GM12892 (cell line): Measurements from ENCODE around the gene DUOXA2.
A peak's percentile ranks its signal among the peaks of the same experiment; 100 is the strongest.

Experiments
- DNase-seq: peaks from one replicate; pipeline ENCODE4 v3.0.0; 2011; ENCODE audit not compliant: insufficient read length
- FAIRE-seq: peaks from 2 replicates; lab custom pipeline; 2011; peaks lifted over from hg19 to GRCh38; lab: Jason Lieb, UNC
- POLR2A ChIP-seq: IDR thresholded peaks from 2 replicates; pipeline ENCODE4 v1.6.1; 2011; ENCODE audit warnings: low read depth, low read length, control low read depth
- POLR2AphosphoS5 ChIP-seq: IDR thresholded peaks from 2 replicates; pipeline ENCODE4 v1.6.1; 2011; ENCODE audit warnings: low read depth, low read length, control low read depth
- TAF1 ChIP-seq: IDR thresholded peaks from 2 replicates; pipeline ENCODE4 v1.6.1; 2011; ENCODE audit warnings: low read depth, mild to moderate bottlenecking, control low read depth, low read length, borderline replicate concordance

DUOXA2 gene

DNA sequence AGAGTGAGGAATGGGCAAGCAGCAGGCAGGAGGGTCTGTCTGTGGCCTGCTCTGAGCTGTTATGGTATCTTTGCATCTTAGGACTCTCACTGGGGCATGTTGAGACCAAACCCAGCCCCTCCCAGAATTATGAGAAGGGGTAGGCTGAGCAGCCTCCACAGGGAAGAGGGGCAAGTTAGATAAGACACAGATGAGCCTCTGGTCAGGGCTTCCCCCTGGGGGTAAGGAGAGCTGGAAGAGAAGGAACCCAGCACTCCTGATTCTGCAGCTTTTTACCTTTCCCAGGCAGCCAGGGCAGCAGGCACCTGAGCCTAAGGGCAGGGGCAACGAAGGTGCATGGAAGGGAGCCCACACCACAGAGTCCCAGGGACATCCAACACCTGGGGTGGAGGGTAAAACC, 34.9 kb downstream of the DUOXA2 start:
- no peak for FAIRE-seq
- no peak for TF ChIP-seq POLR2AphosphoS5
- TF ChIP-seq TAF1, result no peak
- TF ChIP-seq POLR2A, result no peak
- DNase-seq, result no peak

DNA sequence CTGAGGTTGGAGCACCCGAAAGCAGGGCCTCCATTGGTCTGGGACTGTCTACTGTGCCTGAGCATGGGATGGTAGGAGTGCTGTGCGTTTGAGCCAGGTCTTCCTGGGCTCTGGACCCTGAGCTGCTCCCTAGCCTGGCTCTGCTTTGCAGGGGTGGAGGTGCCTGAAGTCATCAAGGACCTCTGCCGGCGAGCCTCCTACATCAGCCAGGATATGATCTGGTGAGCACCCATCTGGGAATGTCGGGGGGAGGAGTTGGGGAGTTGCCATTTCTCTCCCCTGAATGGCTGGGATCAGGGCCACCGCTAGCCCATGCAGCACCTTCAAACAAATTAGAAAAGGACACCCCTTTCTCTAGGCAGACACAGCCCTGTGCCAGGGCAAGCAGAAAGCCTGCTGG, 36.4 kb downstream of the DUOXA2 start:
- DNase-seq, result no peak
- FAIRE-seq, result no peak
- TF ChIP-seq POLR2AphosphoS5 (no peak), POLR2A (no peak), TAF1 (no peak)

DNA sequence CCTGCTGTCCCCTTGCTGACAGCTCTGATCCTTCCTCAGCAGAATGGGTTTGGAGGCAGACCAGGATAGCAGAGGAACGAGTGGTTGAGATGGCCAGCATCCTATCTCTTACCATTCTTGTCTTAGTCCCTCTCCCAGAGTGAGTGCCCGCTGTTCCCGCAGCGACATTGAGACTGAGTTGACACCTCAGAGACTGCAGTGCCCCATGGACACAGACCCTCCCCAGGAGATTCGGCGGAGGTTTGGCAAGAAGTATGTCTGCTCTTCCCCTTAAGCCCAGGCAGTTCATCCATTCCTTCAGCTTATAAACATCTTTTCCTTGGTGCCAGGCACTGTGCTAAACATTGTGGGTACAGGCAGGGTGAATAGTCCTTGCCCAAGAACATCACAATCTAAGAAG, 36.9 kb downstream of the DUOXA2 start:
- FAIRE-seq (no peak), DNase-seq (no peak)
- no peak for TF ChIP-seq POLR2AphosphoS5
- TF ChIP-seq TAF1, result no peak
- TF ChIP-seq POLR2A, result no peak

DNA sequence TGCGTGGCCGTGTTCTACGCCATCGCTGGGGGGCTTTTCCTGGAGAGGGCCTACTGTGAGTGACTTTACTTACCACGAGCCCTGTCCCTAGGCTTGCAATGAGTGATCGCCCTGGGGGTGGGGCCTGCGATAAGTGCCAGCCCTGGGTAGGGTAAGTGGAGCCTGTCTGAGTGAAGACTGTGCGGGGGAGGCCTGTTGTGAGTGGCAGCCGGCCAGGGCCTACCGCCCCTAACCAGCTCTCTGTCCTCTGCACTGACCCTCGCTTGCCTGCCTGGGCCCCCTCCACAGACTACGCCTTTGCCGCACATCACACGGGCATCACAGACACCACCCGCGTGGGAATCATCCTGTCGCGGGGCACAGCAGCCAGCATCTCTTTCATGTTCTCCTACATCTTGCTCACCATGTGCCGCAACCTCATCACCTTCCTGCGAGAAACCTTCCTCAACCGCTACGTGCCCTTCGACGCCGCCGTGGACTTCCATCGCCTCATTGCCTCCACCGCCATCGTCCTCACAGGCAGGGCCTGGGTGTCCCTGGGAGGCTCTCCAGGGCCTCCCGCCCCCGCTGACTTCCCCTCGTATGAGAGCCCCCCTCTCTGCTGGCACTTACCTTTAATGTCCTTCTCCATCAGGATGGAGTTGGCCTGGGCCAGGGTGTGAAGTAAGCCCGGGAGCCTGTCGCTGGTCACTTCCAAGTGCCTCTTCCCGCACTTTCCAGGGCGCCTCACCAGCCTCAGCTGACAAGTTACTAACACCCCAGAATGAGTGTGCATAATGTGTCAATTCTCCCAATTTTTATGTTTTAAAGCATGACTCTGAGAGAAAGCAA, 38.1 kb downstream of the DUOXA2 start:
- FAIRE-seq, result no peak
- TF ChIP-seq TAF1, result no peak
- no peak for TF ChIP-seq POLR2AphosphoS5
- no peak for TF ChIP-seq POLR2A
- DNase-seq, result no peak

DNA sequence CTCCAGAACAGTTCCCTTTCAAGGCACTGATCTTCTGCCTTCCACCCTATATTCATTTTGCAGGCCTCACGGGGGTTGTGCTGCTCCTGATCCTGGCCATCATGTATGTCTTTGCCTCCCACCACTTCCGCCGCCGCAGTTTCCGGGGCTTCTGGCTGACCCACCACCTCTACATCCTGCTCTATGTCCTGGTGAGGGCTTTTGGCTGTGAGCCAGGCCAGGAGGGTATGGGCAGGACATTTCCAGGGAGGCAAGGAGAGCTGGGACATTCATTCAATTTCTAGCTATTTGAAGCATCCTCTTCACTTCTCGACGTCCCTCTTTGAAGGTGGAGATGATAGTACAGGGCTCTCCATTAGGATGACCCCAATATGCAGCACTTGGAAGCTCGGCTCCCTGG, 41.6 kb downstream of the DUOXA2 start:
- no peak for TF ChIP-seq POLR2A
- no peak for TF ChIP-seq POLR2AphosphoS5
- TF ChIP-seq TAF1, result no peak
- FAIRE-seq, result no peak
- DNase-seq, result no peak

DNA sequence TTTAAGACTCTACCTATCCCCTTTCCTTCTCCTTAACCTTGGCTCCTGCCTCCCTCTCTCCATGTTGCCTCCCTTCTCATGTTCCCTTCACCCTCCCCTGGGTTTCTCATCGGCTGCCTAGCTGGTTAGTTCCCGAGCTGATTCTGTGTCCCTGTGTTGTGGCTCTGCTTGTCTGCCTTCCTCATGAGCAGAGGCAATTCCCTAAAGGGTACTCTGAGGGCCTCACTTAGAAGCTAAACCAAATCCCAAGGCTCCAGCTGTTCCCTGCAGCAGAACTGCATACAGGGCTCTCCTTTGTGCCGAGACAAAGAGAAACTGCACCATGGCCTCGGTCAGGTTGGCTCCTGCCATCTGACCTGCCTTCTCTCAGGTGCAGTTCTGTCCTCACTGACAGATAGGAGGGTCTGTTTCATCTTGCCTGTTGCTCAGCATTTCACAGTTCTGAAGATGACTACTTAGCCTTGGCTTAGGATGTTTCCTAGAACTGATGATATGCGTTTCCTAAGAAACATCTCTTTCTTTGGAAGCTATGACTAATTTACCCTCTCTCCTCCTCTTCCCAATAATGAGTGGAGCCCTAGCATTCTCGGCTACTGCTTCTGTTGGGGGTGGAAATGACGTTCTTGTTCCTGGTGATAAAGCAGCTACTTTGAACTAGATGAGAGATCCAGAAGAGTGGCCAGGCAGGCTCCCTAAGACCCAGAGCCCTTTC, 42.8 kb downstream of the DUOXA2 start:
- TF ChIP-seq POLR2A (no peak), POLR2AphosphoS5 (no peak), TAF1 (no peak)
- FAIRE-seq (no peak), DNase-seq (no peak)

DNA sequence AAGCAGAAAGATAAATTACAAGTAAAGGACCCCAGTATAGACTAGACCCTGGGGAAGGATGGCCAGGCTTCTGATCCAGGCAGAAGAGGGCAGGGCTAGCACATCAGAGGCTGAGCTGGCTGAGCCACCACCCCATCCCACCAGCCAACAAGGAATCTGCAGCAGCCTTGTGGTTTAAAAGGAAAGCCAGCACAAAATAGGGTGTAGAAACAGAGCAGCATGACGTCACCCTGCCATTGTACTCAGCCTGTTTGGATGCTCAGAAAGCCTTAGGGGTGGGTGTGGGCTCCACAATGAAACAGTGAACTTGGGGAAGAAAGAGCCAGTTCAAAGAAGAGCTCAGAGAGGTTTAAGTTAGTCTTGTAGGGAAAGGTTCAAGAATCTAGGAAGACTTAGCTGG, 43.8 kb downstream of the DUOXA2 start:
- FAIRE-seq (no peak), DNase-seq (no peak)
- TF ChIP-seq TAF1 (no peak), POLR2A (no peak), POLR2AphosphoS5 (no peak)

DNA sequence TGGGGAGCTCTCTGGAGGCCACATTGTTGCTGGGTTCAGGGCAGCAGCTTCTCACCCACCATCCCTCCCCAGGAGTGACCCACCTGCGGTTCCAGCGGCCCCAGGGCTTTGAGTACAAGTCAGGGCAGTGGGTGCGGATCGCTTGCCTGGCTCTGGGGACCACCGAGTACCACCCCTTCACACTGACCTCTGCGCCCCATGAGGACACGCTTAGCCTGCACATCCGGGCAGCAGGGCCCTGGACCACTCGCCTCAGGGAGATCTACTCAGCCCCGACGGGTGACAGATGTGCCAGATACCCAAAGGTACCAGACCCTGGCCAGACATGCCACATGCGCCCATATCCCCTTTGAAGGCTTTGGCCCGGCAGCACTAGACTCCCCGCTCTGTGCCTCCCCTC, 47.5 kb downstream of the DUOXA2 start:
- no peak for FAIRE-seq
- DNase-seq, result no peak
- no peak for TF ChIP-seq POLR2A
- no peak for TF ChIP-seq TAF1
- no peak for TF ChIP-seq POLR2AphosphoS5

DNA sequence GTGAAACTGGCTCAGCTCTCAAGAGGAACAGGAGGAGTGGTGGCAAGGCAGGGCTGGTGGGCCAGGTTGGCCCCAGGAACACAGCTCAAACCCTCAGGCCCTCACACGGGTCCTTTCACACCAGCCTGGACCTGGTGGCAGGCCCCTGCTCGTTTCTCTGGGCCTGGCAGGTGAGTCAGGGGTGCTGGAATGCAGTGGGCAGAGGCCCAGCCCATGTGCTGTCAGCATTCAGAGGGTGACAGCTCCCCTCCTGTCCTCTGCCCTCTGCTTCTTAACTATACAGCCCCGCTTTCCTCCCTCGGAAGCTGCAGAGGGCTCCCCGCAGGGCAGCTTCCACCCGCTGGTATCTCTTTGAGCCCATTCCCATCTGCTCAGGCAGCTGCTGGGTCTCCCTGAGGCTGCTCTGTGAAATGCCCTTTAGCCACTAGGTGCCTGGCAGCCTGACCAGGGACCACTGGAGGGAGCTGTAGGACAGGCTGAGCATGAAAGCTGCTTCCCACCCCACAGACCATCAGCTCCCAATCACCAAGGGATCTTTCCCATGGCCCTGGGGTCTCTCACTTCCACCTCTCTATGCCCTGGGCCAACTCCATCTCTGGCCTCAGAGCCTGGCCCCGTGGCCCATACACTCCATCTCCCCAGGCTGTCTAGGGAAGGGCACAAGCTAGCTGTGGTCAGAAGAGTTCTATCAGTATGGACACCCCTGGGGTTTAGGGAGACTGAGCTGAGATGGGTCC, 48.8 kb downstream of the DUOXA2 start:
- FAIRE-seq (peak; percentile 91), DNase-seq (peak; percentile 88)
- TF ChIP-seq POLR2A, result no peak
- TF ChIP-seq POLR2AphosphoS5, result no peak
- no peak for TF ChIP-seq TAF1

DNA sequence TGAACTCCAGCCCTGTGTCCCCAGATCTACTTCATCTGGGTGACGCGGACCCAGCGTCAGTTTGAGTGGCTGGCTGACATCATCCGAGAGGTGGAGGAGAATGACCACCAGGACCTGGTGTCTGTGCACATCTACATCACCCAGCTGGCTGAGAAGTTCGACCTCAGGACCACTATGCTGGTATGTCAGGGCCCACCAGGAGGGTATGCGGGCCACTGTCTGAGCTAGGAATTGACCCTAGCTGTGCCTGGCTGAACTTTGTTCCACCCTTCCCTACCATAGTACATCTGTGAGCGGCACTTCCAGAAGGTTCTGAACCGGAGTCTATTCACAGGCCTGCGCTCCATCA, 49.4 kb downstream of the DUOXA2 start:
- DNase-seq (no peak), FAIRE-seq (no peak)
- no peak for TF ChIP-seq POLR2AphosphoS5
- no peak for TF ChIP-seq POLR2A
- no peak for TF ChIP-seq TAF1

DNA sequence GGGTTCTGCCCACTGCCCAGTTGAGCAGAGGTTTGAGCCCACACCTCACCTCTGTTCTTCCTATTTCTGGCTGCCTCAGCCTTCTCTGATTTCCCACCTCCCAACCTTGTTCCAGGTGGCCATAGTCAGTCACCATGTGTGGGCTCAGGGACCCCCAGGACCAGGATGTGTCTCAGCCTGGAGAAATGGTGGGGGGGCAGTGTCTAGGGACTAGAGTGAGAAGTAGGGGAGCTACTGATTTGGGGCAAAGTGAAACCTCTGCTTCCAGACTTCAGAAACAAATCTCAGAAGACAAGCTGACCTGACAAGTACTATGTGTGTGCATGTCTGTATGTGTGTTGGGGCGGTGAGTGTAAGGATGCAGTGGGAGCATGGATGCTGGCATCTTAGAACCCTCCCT, 50.8 kb downstream of the DUOXA2 start:
- FAIRE-seq, result peak; percentile 60

More for the DNA sequence above, 50.8 kb downstream of the DUOXA2 start:
- TF ChIP-seq POLR2AphosphoS5 (no peak), POLR2A (no peak), TAF1 (no peak)
- DNase-seq, result no peak
